Mesenteric fat pad (tissue), 1 donor: ENCODE data around the gene GLCE. TPM values are rescaled to one million over a fixed set of nuclear protein-coding genes. Genes with fewer than 3 reads are reported as not detected.

Experiments used
- DNase-seq: peaks from one replicate; pipeline ENCODE4 v3.0.0-alpha.2; 2020; ENCODE audit warnings: low spot score
- total RNA-seq: library from RNA; stranded (reverse); fragmentation: NEBNext Ultra II Directional; extraction: Animal tissue kit (Norgen Biotek cat#: 25700); gene quantifications from one replicate; pipeline ENCODE4 v1.2.1, GENCODE V29; 2021
- donor health status: DM: yes; HTN: yes; CAD: no.

The GLCE gene
- total RNA-seq, 1 donor from 2014 or later, result 14.3 TPM

GRCh38 chr15:69194854-69195253 is 34.4 kb downstream of the GLCE start:
- DNase-seq, result no peak

- DNase-seq, result no peak
Measured at GRCh38 chr15:69200832-69201745, 40.7 kb downstream of the GLCE start.

- no peak for DNase-seq
Measured at GRCh38 chr15:69206079-69206478, 45.6 kb downstream of the GLCE start.

- no peak for DNase-seq
Measured at GRCh38 chr15:69209661-69210060, 49.2 kb downstream of the GLCE start.

GRCh38 chr15:69210574-69210973 is 50.1 kb downstream of the GLCE start:
- DNase-seq, result no peak

GRCh38 chr15:69213786-69214185 is 53.4 kb downstream of the GLCE start:
- DNase-seq, result no peak

GRCh38 chr15:69215314-69216035 is 55.0 kb downstream of the GLCE start:
- DNase-seq, result no peak

- DNase-seq, result no peak
Measured at GRCh38 chr15:69217381-69217780, 56.9 kb downstream of the GLCE start.

GRCh38 chr15:69219690-69220089 is 59.3 kb downstream of the GLCE start:
- DNase-seq, result no peak

- DNase-seq, result no peak
Measured at GRCh38 chr15:69222002-69222474, 61.6 kb downstream of the GLCE start.

GRCh38 chr15:69223083-69223813 is 62.8 kb downstream of the GLCE start:
- DNase-seq, result no peak

- DNase-seq, result no peak
Measured at GRCh38 chr15:69224383-69224782, 63.9 kb downstream of the GLCE start.

- no peak for DNase-seq
Measured at GRCh38 chr15:69225355-69226022, 65.1 kb downstream of the GLCE start.

GRCh38 chr15:69226023-69226355 is 65.6 kb downstream of the GLCE start:
- DNase-seq, result no peak

- no peak for DNase-seq
Measured at GRCh38 chr15:69232144-69232543, 71.7 kb downstream of the GLCE start.

- DNase-seq, result no peak
Measured at GRCh38 chr15:69232765-69233164, 72.3 kb downstream of the GLCE start.

GRCh38 chr15:69234676-69235075 is 74.2 kb downstream of the GLCE start:
- DNase-seq, result no peak

- DNase-seq, result no peak
Measured at GRCh38 chr15:69236505-69236904, 76.1 kb downstream of the GLCE start.

- no peak for DNase-seq
Measured at GRCh38 chr15:69237718-69238117, 77.3 kb downstream of the GLCE start.

GRCh38 chr15:69244798-69245197 is 84.4 kb downstream of the GLCE start:
- no peak for DNase-seq

GRCh38 chr15:69253156-69253555 is 92.7 kb downstream of the GLCE start:
- no peak for DNase-seq
